ENCODE measurements around the gene ZC3HAV1L. TPM values are rescaled to one million over a fixed set of nuclear protein-coding genes. Genes with fewer than 3 reads are reported as not detected.

ZC3HAV1L gene
- total and polyA plus RNA-seq, 2 of the 13 experiments (the other 11 are each of a cell fraction or from before 2014, with no cell fraction given), result 8.4 to 11.1 TPM

DNA sequence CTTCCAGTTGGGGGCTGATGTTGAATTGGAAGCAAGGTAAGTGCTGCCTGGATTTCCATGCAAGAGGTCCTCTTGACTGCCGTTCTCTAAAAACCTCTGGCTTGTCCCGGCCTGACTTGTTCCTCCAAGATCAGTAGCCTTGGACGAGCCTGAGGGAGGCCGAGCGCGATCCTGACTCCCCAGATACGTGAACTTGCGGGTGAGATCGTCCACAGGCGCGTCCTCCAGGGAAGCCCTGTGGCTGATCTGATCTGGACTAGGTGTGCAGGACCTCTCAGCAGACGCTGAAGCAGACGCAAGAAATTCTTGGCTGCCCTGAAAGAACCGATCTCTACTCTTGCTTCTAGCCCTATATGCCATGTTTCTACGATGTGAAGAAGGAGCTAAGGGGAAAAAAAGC lies 44.0 kb upstream of the ZC3HAV1L start (continued):
- TF ChIP-seq, protein P1, sequence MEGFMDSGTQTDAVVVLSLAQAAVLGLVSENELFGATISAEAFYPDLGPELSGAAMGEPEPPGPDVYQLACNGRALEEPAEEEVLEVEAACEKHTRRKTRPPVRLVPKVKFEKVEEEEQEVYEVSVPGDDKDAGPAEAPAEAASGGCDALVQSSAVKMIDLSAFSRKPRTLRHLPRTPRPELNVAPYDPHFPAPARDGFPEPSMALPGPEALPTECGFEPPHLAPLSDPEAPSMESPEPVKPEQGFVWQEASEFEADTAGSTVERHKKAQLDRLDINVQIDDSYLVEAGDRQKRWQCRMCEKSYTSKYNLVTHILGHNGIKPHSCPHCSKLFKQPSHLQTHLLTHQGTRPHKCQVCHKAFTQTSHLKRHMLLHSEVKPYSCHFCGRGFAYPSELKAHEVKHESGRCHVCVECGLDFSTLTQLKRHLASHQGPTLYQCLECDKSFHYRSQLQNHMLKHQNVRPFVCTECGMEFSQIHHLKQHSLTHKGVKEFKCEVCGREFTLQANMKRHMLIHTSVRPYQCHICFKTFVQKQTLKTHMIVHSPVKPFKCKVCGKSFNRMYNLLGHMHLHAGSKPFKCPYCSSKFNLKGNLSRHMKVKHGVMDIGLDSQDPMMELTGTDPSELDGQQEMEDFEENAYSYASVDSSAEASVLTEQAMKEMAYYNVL (CRISPR knock-in tag; IDR thresholded peaks at IDR 0.05; ENCODE audit: borderline replicate concordance), result no peak
- no peak for TF ChIP-seq GPN1 (CRISPR knock-in tag; IDR thresholded peaks at IDR 0.05; ENCODE audit: borderline replicate concordance)

DNA sequence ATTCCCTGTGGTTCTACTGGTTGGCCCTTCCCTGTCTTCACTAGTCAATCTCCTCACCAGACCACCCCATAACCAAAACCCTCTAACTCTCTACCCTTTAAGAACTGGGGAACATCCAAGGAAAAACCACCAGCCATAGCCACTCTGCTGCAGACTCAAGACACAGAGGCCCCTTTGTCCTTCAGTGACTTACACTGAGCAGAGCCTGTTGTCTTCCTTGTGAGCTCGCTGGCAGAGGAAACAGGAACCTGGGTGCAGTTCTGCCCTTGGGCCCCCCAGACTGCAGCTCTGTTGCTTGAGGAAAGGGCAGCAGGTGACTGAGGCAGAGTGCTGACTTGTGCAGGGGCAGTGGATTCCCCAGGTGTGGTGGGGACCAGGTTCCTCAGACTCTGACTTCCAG lies 43.1 kb upstream of the ZC3HAV1L start:
- no CpG with 5 or more reads among the region's 1 CpG for WGBS (ENCODE audit: low lambda C conversion rate)
- in situ Hi-C loops (cut with HindIII; ENCODE audit: extremely low pct_ligation_motif_present, low pct_unique_long_range_greater_than_20kb), result no loop called here

More for the DNA sequence above, 43.1 kb upstream of the ZC3HAV1L start:
- no peak overlapping the region for H2AFZ ChIP-seq (ENCODE audit: low read length)
- CTCF ChIA-PET (ENCODE audit: low intra/inter-chr PET ratio, low total read pairs), result no interaction called here
- FAIRE-seq (no peak), ATAC-seq (no peak), DNase-seq (ENCODE audit: low spot score) (no peak)
- no peak overlapping the region for H3K4me2 ChIP-seq (ENCODE audit: low read depth, low read length)
- TF ChIP-seq POLR2G (IDR thresholded peaks at IDR 0.05; ENCODE audit: low read depth, low read length) (no peak), MEIS1 (CRISPR knock-in tag; IDR thresholded peaks at IDR 0.05; ENCODE audit: borderline replicate concordance) (no peak), TBL1XR1 (IDR thresholded peaks at IDR 0.05; ENCODE audit: borderline replicate concordance, low read length, partially characterized antibody) (no peak), CHCHD3 (CRISPR knock-in tag; IDR thresholded peaks at IDR 0.05) (no peak), ZSCAN31 (CRISPR knock-in tag; IDR thresholded peaks at IDR 0.05; ENCODE audit: low read depth) (no peak), ZNF264 (CRISPR knock-in tag; IDR thresholded peaks at IDR 0.05) (no peak), NR1H2 (CRISPR knock-in tag; IDR thresholded peaks at IDR 0.05; ENCODE audit: borderline replicate concordance, low read depth) (no peak)
- TF ChIP-seq, protein P2, sequence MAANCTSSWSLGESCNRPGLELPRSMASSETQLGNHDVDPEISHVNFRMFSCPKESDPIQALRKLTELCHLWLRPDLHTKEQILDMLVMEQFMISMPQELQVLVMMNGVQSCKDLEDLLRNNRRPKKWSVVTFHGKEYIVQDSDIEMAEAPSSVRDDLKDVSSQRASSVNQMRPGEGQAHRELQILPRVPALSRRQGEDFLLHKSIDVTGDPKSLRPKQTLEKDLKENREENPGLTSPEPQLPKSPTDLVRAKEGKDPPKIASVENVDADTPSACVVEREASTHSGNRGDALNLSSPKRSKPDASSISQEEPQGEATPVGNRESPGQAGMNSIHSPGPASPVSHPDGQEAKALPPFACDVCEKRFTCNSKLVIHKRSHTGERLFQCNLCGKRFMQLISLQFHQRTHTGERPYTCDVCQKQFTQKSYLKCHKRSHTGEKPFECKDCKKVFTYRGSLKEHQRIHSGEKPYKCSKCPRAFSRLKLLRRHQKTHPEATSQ (CRISPR knock-in tag; IDR thresholded peaks at IDR 0.05; ENCODE audit: borderline replicate concordance), result no peak
- no TSS peak for BruUV-seq (replicated peaks)
- no peaks in the 10 kb centered on the region for H3K27me3 ChIP-seq (ENCODE audit: control insufficient read depth in 1 of 2, insufficient read depth in 2 of 2, low read length in 2 of 2)
- POLR2A ChIA-PET, result no interaction called here
- H3K79me2 ChIP-seq (ENCODE audit: insufficient read depth, low read length), result no peaks in the 10 kb centered on the region
- H3K9me3 ChIP-seq (ENCODE audit: low read length), result no peaks in the 10 kb centered on the region
- H3K4me3 ChIP-seq (replicated peaks in 1 of 3; ENCODE audit: insufficient read depth in 1 of 3, low read depth in 2 of 3, low read length in 3 of 3), result no peak overlapping the region
- H3K4me1 ChIP-seq (ENCODE audit: insufficient read depth, low read length), result peaks cover 29% of the 10 kb centered on the region
- H3K27ac ChIP-seq (ENCODE audit: extremely low read length, insufficient read depth, low read length), result no peak overlapping the region
- peaks cover 15 to 63% of the 10 kb centered on the region in 2 experiments for H3K36me3 ChIP-seq (replicated peaks in 1 of 2; ENCODE audit: control insufficient read depth in 1 of 2, insufficient read depth in 2 of 2, low read length in 2 of 2)
- intact Hi-C loops (cut with micrococcal nuclease; ENCODE audit: unreplicated experiment), result no loop called here
- no peaks in the 10 kb centered on the region; the same call in 1 of the 2 replicates for H4K20me1 ChIP-seq (ENCODE audit: insufficient read depth, low read length)
- no peak overlapping the region for H3K9ac ChIP-seq (ENCODE audit: insufficient read depth, low read depth, low read length)

Measured in HepG2 (cell line).